Transverse colon (tissue), 4 donors: ENCODE data around the gene ZNF155. TPM values are rescaled to one million over a fixed set of nuclear protein-coding genes. Genes with fewer than 3 reads are reported as not detected.

ENCODE experiments used
- DNase-seq: peaks from one replicate; pipeline ENCODE4 v3.0.0-alpha.2; 2019
- H3K27ac ChIP-seq, 4 donors: fragments of 200-600 bp; sonication (generic); 2 replicates each; pipeline ENCODE4 v1.5.1; 2016 to 2018; ENCODE audit warnings: inconsistent platforms in 4 of 4
- H3K27me3 ChIP-seq: fragments of 200-600 bp; sonication (generic); 2 replicates; pipeline ENCODE4 v1.5.1; 2017; ENCODE audit warnings: inconsistent platforms
- H3K36me3 ChIP-seq, 4 donors: fragments of 200-600 bp; sonication (generic); 2 replicates each; pipeline ENCODE4 v1.5.1; 2017 to 2019; ENCODE audit warnings: inconsistent platforms in 4 of 4
- H3K4me1 ChIP-seq, 4 donors: fragments of 200-600 bp; sonication (generic); 2 replicates each; pipeline ENCODE4 v1.5.1; 2017 to 2020; ENCODE audit warnings: inconsistent platforms in 4 of 4
- H3K4me3 ChIP-seq, 4 donors: fragments of 200-600 bp; sonication (generic); 1 replicate in 1 of 4; 2 replicates in 3 of 4; pipeline versions ENCODE4 v1.5.1 to v1.6.1; 2017 to 2019; ENCODE audit warnings: inconsistent platforms in 4 of 4
- H3K9me3 ChIP-seq, 2 donors: fragments of 200-600 bp; sonication (generic); 2 replicates each; pipeline ENCODE4 v1.5.1; 2017 to 2019; ENCODE audit warnings: inconsistent platforms in 2 of 2
- CTCF ChIP-seq, 5 experiments: fragments of 200-600 bp in 3 of 5; fragments of 450-650 bp in 2 of 5; sonication (generic) in 3 of 5; IDR thresholded peaks; 1 replicate in 2 of 5; 2 replicates in 3 of 5; pipeline ENCODE4 v1.5.1; 2016 to 2017; ENCODE audit warnings: antibody characterized with exemption in 5 of 5, inconsistent platforms in 3 of 5, mild to moderate bottlenecking in 2 of 5, moderate library complexity in 1 of 5
- EP300 ChIP-seq: sonication (generic); formaldehyde crosslinking; IDR thresholded peaks from one replicate; pipeline ENCODE4 v1.6.1; 2017; ENCODE audit warnings: antibody characterized with exemption, low read depth
- POLR2A ChIP-seq: fragments of 450-650 bp; IDR thresholded peaks from one replicate; pipeline ENCODE4 v1.6.1; 2016; ENCODE audit warnings: antibody characterized with exemption, mild to moderate bottlenecking, moderate library complexity
- POLR2AphosphoS5 ChIP-seq, 3 donors: sonication (generic); formaldehyde crosslinking; IDR thresholded peaks; one replicate each; pipeline ENCODE4 v1.6.1; 2016; ENCODE audit warnings: antibody characterized with exemption in 3 of 3
- WGBS, 2 donors: methylation state at CpG; one replicate each; pipeline ENCODE4 v1.1.5; 2018; ENCODE audit warnings: low coverage in 1 of 2; 5-methylcytosine and 5-hydroxymethylcytosine counted together
- in situ Hi-C, 4 donors: fragments of 200-750 bp; cut with MboI; loops; one replicate each; pipeline versions ENCODE4 v1.15.0 to v1.15.1; 2017; ENCODE audit warnings: low sequenced_read_pairs in 3 of 4, low pct_ligation_motif_present in 1 of 4, low pct_unique_long_range_greater_than_20kb in 1 of 4
- intact Hi-C: fragments of 100-400 bp; cut with DNase I; formaldehyde crosslinking; loops from one replicate; pipeline ENCODE4 v1.15.1; 2023; ENCODE audit warnings: low total_unique reads
- total RNA-seq, 4 donors: library from RNA; depleted of rRNA; stranded (reverse); fragments of >200 nt; gene quantifications; one replicate each; pipeline ENCODE4 v1.1.0, GENCODE V29; 2016

Gene ZNF155
- total RNA-seq, 4 donors from 2014 or later, result 1.2 to 7.5 (median 3.8) TPM

GRCh38 chr19:44010468-44010867 lies 26.5 kb downstream of the ZNF155 start:
- no peaks in the 10 kb centered on the region for H3K4me1 ChIP-seq
- 57 to 91% methylated on average over 1 to 5 of the region's 5 CpGs for WGBS, 2 donors
- H3K27me3 ChIP-seq, result no peaks in the 10 kb centered on the region
- H3K9me3 ChIP-seq, result peaks cover 64 to 80% of the 10 kb centered on the region in 2 donors
- no peak overlapping the region for H3K4me3 ChIP-seq
- in situ Hi-C loops, result no loop called here
- H3K36me3 ChIP-seq, result peaks cover 3 to 59% (median 31%) of the 10 kb centered on the region in 4 donors
- DNase-seq, result no peak
- no peak overlapping the region for H3K27ac ChIP-seq
- intact Hi-C loops, result no loop called here
- TF ChIP-seq CTCF (IDR thresholded peaks at IDR 0.05) (no peak), POLR2AphosphoS5 (IDR thresholded peaks at IDR 0.05) (no peak), EP300 (no peak)

- no peak overlapping the region for H3K4me3 ChIP-seq
- H3K4me1 ChIP-seq, result no peaks in the 10 kb centered on the region
- TF ChIP-seq POLR2AphosphoS5 (IDR thresholded peaks at IDR 0.05), result no peak
- no peak for TF ChIP-seq EP300
- no peak for TF ChIP-seq POLR2A
- no peak for TF ChIP-seq CTCF (IDR thresholded peaks at IDR 0.05)
- H3K27ac ChIP-seq, result no peak overlapping the region
- H3K36me3 ChIP-seq, result no peaks in the 10 kb centered on the region
- in situ Hi-C loops (no loop called here), intact Hi-C loops (no loop called here)
- no peak for DNase-seq
- WGBS, 2 donors, result 38 to 61% methylated on average over 2 of the region's 2 CpGs
- peaks cover 7 to 13% of the 10 kb centered on the region in 2 donors for H3K9me3 ChIP-seq
- peaks cover 4% of the 10 kb centered on the region for H3K27me3 ChIP-seq
These were observed 35.5 kb downstream of the ZNF155 start for GRCh38 chr19:44019498-44019897.

- in situ Hi-C loops, result no loop called here
- peaks cover 0 to 11% (median 5%) of the 10 kb centered on the region in 4 donors for H3K4me1 ChIP-seq
- TF ChIP-seq EP300, result no peak
- TF ChIP-seq CTCF (IDR thresholded peaks at IDR 0.05), result no peak
- no peak for TF ChIP-seq POLR2AphosphoS5 (IDR thresholded peaks at IDR 0.05)
- TF ChIP-seq POLR2A, result no peak
- H3K4me3 ChIP-seq, result no peak overlapping the region
- intact Hi-C loops, result no loop called here
- H3K9me3 ChIP-seq, result no peaks in the 10 kb centered on the region
- peaks cover 4% of the 10 kb centered on the region for H3K27me3 ChIP-seq
- H3K27ac ChIP-seq, result no peak overlapping the region
- H3K36me3 ChIP-seq, result no peaks in the 10 kb centered on the region
- DNase-seq, result no peak
These were observed 37.2 kb downstream of the ZNF155 start for GRCh38 chr19:44021221-44021620.

GRCh38 chr19:44024900-44025216 lies 40.9 kb downstream of the ZNF155 start:
- H3K4me3 ChIP-seq, result peak overlapping the region; percentile 37 to 88 (median 74)
- in situ Hi-C loops, result no loop called here

More at GRCh38 chr19:44024900-44025216, 40.9 kb downstream of the ZNF155 start:
- WGBS, 2 donors, result 41 to 46% methylated on average over 4 of the region's 4 CpGs
- Histone ChIP-seq H3K4me1 (peaks cover 0 to 11% (median 5%) of the 10 kb centered on the region in 4 donors), H3K36me3 (peaks cover 0 to 32% (median 15%) of the 10 kb centered on the region in 4 donors), H3K9me3 (peaks cover 10 to 12% of the 10 kb centered on the region in 2 donors), H3K27ac (peak overlapping the region in 3 of 4 donors; percentile 30 to 70 (median 57)), H3K27me3 (peaks cover 4% of the 10 kb centered on the region)
- DNase-seq, result no peak
- no peak for TF ChIP-seq POLR2AphosphoS5 (IDR thresholded peaks at IDR 0.05)
- TF ChIP-seq EP300, result no peak
- TF ChIP-seq CTCF (IDR thresholded peaks at IDR 0.05), result no peak
- no peak for TF ChIP-seq POLR2A
- intact Hi-C loops, result no loop called here
